Transverse colon (tissue), 4 donors: ENCODE data around the gene CMC1.

Experiments used
- EP300 ChIP-seq: sonication (generic); formaldehyde crosslinking; IDR thresholded peaks from one replicate; pipeline ENCODE4 v1.6.1; 2017; ENCODE audit warnings: antibody characterized with exemption, low read depth
- POLR2AphosphoS5 ChIP-seq, 3 donors: sonication (generic); formaldehyde crosslinking; IDR thresholded peaks; one replicate each; pipeline ENCODE4 v1.6.1; 2016; ENCODE audit warnings: antibody characterized with exemption in 3 of 3
- TF ChIP-seq, protein P1 (sequence below), 5 experiments: fragments of 200-600 bp in 3 of 5; fragments of 450-650 bp in 2 of 5; sonication (generic) in 3 of 5; IDR thresholded peaks; 1 replicate in 2 of 5; 2 replicates in 3 of 5; pipeline ENCODE4 v1.5.1; 2016 to 2017; ENCODE audit warnings: antibody characterized with exemption in 5 of 5, inconsistent platforms in 3 of 5, mild to moderate bottlenecking in 2 of 5, moderate library complexity in 1 of 5

DNA sequence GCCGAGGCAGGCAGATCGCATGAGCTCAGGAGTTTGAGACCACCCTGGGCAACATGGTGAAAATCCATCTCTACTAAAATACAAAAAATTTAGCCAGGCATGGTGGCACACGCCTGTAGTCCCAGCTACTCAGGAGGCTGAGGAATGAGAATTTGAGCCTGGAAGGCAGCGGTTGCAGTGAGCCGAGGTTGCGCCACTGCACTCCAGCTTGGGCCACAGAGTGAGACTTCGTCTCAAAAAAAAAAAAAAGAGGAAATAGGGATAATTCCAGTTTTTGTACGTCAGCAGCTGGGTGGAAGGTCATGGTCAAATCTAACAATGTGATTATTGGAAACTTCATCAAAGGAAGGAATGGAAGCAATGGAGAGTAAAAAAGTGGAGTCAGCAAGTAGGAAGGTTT, 3.1 kb downstream of the CMC1 start:
- TF ChIP-seq EP300: no peak
- TF ChIP-seq, protein P1, sequence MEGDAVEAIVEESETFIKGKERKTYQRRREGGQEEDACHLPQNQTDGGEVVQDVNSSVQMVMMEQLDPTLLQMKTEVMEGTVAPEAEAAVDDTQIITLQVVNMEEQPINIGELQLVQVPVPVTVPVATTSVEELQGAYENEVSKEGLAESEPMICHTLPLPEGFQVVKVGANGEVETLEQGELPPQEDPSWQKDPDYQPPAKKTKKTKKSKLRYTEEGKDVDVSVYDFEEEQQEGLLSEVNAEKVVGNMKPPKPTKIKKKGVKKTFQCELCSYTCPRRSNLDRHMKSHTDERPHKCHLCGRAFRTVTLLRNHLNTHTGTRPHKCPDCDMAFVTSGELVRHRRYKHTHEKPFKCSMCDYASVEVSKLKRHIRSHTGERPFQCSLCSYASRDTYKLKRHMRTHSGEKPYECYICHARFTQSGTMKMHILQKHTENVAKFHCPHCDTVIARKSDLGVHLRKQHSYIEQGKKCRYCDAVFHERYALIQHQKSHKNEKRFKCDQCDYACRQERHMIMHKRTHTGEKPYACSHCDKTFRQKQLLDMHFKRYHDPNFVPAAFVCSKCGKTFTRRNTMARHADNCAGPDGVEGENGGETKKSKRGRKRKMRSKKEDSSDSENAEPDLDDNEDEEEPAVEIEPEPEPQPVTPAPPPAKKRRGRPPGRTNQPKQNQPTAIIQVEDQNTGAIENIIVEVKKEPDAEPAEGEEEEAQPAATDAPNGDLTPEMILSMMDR (IDR thresholded peaks at IDR 0.05): no peak
- no peak for TF ChIP-seq POLR2AphosphoS5 (IDR thresholded peaks at IDR 0.05)
